COLO668 (cell line): Measurements from ENCODE around the gene BCKDHB.
A peak's percentile ranks its signal among the peaks of the same experiment; 100 is the strongest.

Experiments used
- DNase-seq: peaks from one replicate; lab custom pipeline; 2025; ENCODE audit not compliant: unreplicated experiment; lab: John Stamatoyannopoulos, UW

Gene BCKDHB

GRCh38 chr6:80148220-80148619 lies 41.7 kb downstream of the BCKDHB start:
- DNase-seq, result no peak

GRCh38 chr6:80151635-80152034 lies 45.2 kb downstream of the BCKDHB start:
- DNase-seq, result no peak

- no peak for DNase-seq
Observed at GRCh38 chr6:80154160-80154559, 47.7 kb downstream of the BCKDHB start.

- DNase-seq, result no peak
Observed at GRCh38 chr6:80156221-80156620, 49.8 kb downstream of the BCKDHB start.

GRCh38 chr6:80158478-80158989 lies 52.1 kb downstream of the BCKDHB start:
- no peak for DNase-seq

GRCh38 chr6:80161434-80161833 lies 55.0 kb downstream of the BCKDHB start:
- no peak for DNase-seq

- no peak for DNase-seq
Observed at GRCh38 chr6:80163754-80164187, 57.3 kb downstream of the BCKDHB start.

GRCh38 chr6:80165143-80165542 lies 58.7 kb downstream of the BCKDHB start:
- DNase-seq, result no peak

GRCh38 chr6:80165819-80166218 lies 59.3 kb downstream of the BCKDHB start:
- DNase-seq, result no peak

- no peak for DNase-seq
Observed at GRCh38 chr6:80170433-80170832, 64.0 kb downstream of the BCKDHB start.

- no peak for DNase-seq
Observed at GRCh38 chr6:80173411-80173810, 66.9 kb downstream of the BCKDHB start.

GRCh38 chr6:80174900-80175572 lies 68.6 kb downstream of the BCKDHB start:
- no peak for DNase-seq

- DNase-seq, result no peak
Observed at GRCh38 chr6:80179695-80180094, 73.2 kb downstream of the BCKDHB start.

- DNase-seq, result peak; percentile 14
Observed at GRCh38 chr6:80181352-80182081, 75.0 kb downstream of the BCKDHB start.

GRCh38 chr6:80182308-80182707 lies 75.8 kb downstream of the BCKDHB start:
- no peak for DNase-seq

GRCh38 chr6:80183019-80183795 lies 76.7 kb downstream of the BCKDHB start:
- DNase-seq, result no peak

GRCh38 chr6:80185492-80185891 lies 79.0 kb downstream of the BCKDHB start:
- no peak for DNase-seq

GRCh38 chr6:80186082-80186481 lies 79.6 kb downstream of the BCKDHB start:
- DNase-seq, result no peak

GRCh38 chr6:80196906-80197305 lies 90.4 kb downstream of the BCKDHB start:
- no peak for DNase-seq

- no peak for DNase-seq
Observed at GRCh38 chr6:80197474-80197873, 91.0 kb downstream of the BCKDHB start.

GRCh38 chr6:80197986-80198385 lies 91.5 kb downstream of the BCKDHB start:
- DNase-seq, result no peak

- DNase-seq, result no peak
Observed at GRCh38 chr6:80203283-80203682, 96.8 kb downstream of the BCKDHB start.
